ENCODE data around the gene ISG20. TPM values are rescaled to one million over a fixed set of nuclear protein-coding genes. Genes with fewer than 3 reads are reported as not detected.

ISG20 gene
- total RNA-seq (2022; extraction: Qiagen RNA extraction): 32.2 to 42.8 TPM (median 42.0 TPM) in 5 replicates

GRCh38 chr15:88638626-88639372 lies at the start of gene ISG20:
Gene ISG20, plus strand, starts transcription at chr15:88639016. Its CDS starts 351 bp downstream, at chr15:88639367.

GRCh38 chr15:88620995-88621772 lies 17.6 kb upstream of the ISG20 start, which contains the start of gene AEN:
Gene AEN, plus strand, starts transcription at chr15:88621340. Its CDS starts 4,870 bp downstream, at chr15:88626210.

Other genes starting within 250 kb of the ISG20 start
- gene MRPL46, start 171.6 kb upstream of the ISG20 start, total RNA-seq (2022; extraction: Qiagen RNA extraction): 52.0 to 65.8 TPM (median 57.0 TPM) in 5 replicates
- gene MRPS11, start 171.3 kb upstream of the ISG20 start, total RNA-seq (2022; extraction: Qiagen RNA extraction): 104 to 119 TPM (median 111 TPM) in 5 replicates
- 4.5 to 7.1 TPM (median 5.7 TPM) in 5 replicates for gene DET1, start 92.3 kb upstream of the ISG20 start, total RNA-seq (2022; extraction: Qiagen RNA extraction)
- 73.3 to 92.4 TPM (median 86.6 TPM) in 5 replicates for gene AEN, start 17.7 kb upstream of the ISG20 start, total RNA-seq (2022; extraction: Qiagen RNA extraction)
- gene ACAN, start 164.4 kb downstream of the ISG20 start, total RNA-seq (2022; extraction: Qiagen RNA extraction): 0.77 to 0.99 TPM (median 0.84 TPM) in 5 replicates